K562 (cell line): ENCODE data around the gene PIP4K2A. TPM values are rescaled to one million over a fixed set of nuclear protein-coding genes. Genes with fewer than 3 reads are reported as not detected.

Experiments
- ATF7 ChIP-seq: fragments of 450-650 bp; IDR thresholded peaks from 2 replicates; pipeline ENCODE4 v1.7.1; 2014; ENCODE audit warnings: mild to moderate bottlenecking, moderate library complexity
- DDX20 ChIP-seq: fragments of 450-650 bp; IDR thresholded peaks from 2 replicates; pipeline ENCODE4 v1.6.1; 2016; ENCODE audit warnings: missing genetic modification characterization, low read depth, mild to moderate bottlenecking, missing compliant biosample characterization, moderate library complexity
- HCFC1 ChIP-seq: IDR thresholded peaks from 2 replicates; pipeline ENCODE4 v1.6.1; 2012; ENCODE audit warnings: low read depth, low read length, improper control_type of control experiment
- HDAC8 ChIP-seq: fragments of 450-650 bp; IDR thresholded peaks from 2 replicates; pipeline ENCODE4 v1.6.1; 2016; ENCODE audit warnings: mild to moderate bottlenecking, missing genetic modification characterization, moderate library complexity, missing compliant biosample characterization
- MAFF ChIP-seq: IDR thresholded peaks from 2 replicates; pipeline ENCODE4 v1.6.1; 2012; ENCODE audit warnings: low read length, improper control_type of control experiment
- NCOA2 ChIP-seq, 2 experiments: fragments of 450-650 bp; IDR thresholded peaks; 2 replicates each; pipeline ENCODE4 v1.6.1; 2018; ENCODE audit warnings: mild to moderate bottlenecking in 2 of 2, moderate library complexity in 1 of 2; ENCODE audit not compliant: partially characterized antibody in 2 of 2
- PHF8 ChIP-seq: fragments of 200-600 bp; sonication (generic); IDR thresholded peaks from 2 replicates; pipeline ENCODE4 v1.6.1; 2012; ENCODE audit warnings: mixed run types, mild to moderate bottlenecking, inconsistent platforms, low read length, moderate library complexity, borderline replicate concordance
- RB1 ChIP-seq: fragments of 450-650 bp; IDR thresholded peaks from 2 replicates; pipeline ENCODE4 v1.6.1; 2017; ENCODE audit warnings: low read depth, mild to moderate bottlenecking
- SOX6 ChIP-seq: fragments of 450-650 bp; IDR thresholded peaks from 2 replicates; pipeline ENCODE4 v1.6.1; 2014; ENCODE audit warnings: mild to moderate bottlenecking
- TAF15 ChIP-seq: fragments of 200-400 bp; formaldehyde crosslinking; IDR thresholded peaks from 2 replicates; pipeline ENCODE4 v1.6.1; 2017; ENCODE audit warnings: mild to moderate bottlenecking, low read depth, low read length, moderate library complexity
- ZEB2 ChIP-seq: fragments of 450-650 bp; IDR thresholded peaks from 2 replicates; pipeline ENCODE4 v1.6.1; 2016
- ZNF12 ChIP-seq: sonication (generic); formaldehyde crosslinking; IDR thresholded peaks from 2 replicates; pipeline ENCODE4 v1.4.0; 2020; ENCODE audit warnings: mild to moderate bottlenecking, missing genetic modification reagents
- ZNF282 ChIP-seq: sonication (generic); formaldehyde crosslinking; IDR thresholded peaks from 2 replicates; pipeline ENCODE4 v1.8.1; 2023; ENCODE audit warnings: missing genetic modification reagents
- ZNF589 ChIP-seq: fragments of 200-800 bp; sonication (Bioruptor generic); IDR thresholded peaks from 2 replicates; pipeline ENCODE4 v1.6.1; 2016; ENCODE audit warnings: low read depth, missing genetic modification characterization, missing compliant biosample characterization
- polyA plus RNA-seq, 8 experiments: library from polyadenylated mRNA; depleted of rRNA in 4 of 8; stranded (reverse) in 5 of 8; unstranded in 3 of 8; fragments of >200 nt; fragmentation: Nextera tagmentation in 2 of 8; fragmentation: Illumina TruSeq in 1 of 8; extraction: Ambion mirVana in 2 of 8; extraction: Trizol in 1 of 8; gene quantifications; 2 replicates each; pipeline versions ENCODE4 v1.2.1 to v1.2.3, GENCODE V29; 2011 to 2014; ENCODE audit warnings: inconsistent platforms in 1 of 8, missing spikeins in 1 of 8
- total RNA-seq, 7 experiments: library from RNA; depleted of rRNA in 6 of 7; stranded (reverse); fragments of >200 nt in 6 of 7; fragmentation: Illumina TruSeq in 2 of 7; extraction: Trizol in 2 of 7; gene quantifications; 2 replicates each; pipeline versions ENCODE4 v1.2.1 to v1.2.3, GENCODE V29; 2011 to 2021; ENCODE audit warnings: low replicate concordance in 1 of 7
- TF ChIP-seq, protein P1 (sequence below), 2 experiments: IDR thresholded peaks; 2 replicates each; pipeline ENCODE4 v1.6.1; 2011; ENCODE audit warnings: borderline replicate concordance in 1 of 2, control low read depth in 1 of 2, low read depth in 1 of 2, low read length in 1 of 2, mild to moderate bottlenecking in 1 of 2, mixed read lengths in 1 of 2, moderate library complexity in 1 of 2; ENCODE audit not compliant: insufficient read depth in 1 of 2, insufficient read length in 1 of 2, poor library complexity in 1 of 2, severe bottlenecking in 1 of 2; ENCODE audit errors: extremely low read depth in 1 of 2
- TF ChIP-seq, protein P2 (sequence below): sonication (generic); formaldehyde crosslinking; IDR thresholded peaks from 2 replicates; pipeline ENCODE4 v1.9.0; 2022; ENCODE audit warnings: mild to moderate bottlenecking, missing genetic modification reagents
- TF ChIP-seq, protein P3 (sequence below): sonication (generic); formaldehyde crosslinking; IDR thresholded peaks from 2 replicates; pipeline ENCODE4 v1.8.1; 2022; ENCODE audit warnings: missing genetic modification reagents
- TF ChIP-seq, protein P4 (sequence below): fragments of 200-400 bp; formaldehyde crosslinking; IDR thresholded peaks from 2 replicates; pipeline ENCODE4 v1.6.1; 2017; ENCODE audit warnings: mild to moderate bottlenecking, low read depth, low read length, moderate library complexity
- TF ChIP-seq, protein P5 (sequence below), 3 experiments: fragments of 200-800 bp in 1 of 3; fragments of 250-450 bp in 1 of 3; fragments of 450-650 bp in 1 of 3; sonication (Bioruptor Pico) in 1 of 3; sonication (Bioruptor generic) in 1 of 3; formaldehyde crosslinking in 1 of 3; IDR thresholded peaks; 2 replicates each; pipeline versions ENCODE4 v1.6.1 to v1.8.0; 2016 to 2022; ENCODE audit warnings: mild to moderate bottlenecking in 2 of 3, missing genetic modification characterization in 2 of 3, missing compliant biosample characterization in 1 of 3, moderate library complexity in 1 of 3

Gene PIP4K2A
- total and polyA plus RNA-seq, 9 of the 15 experiments (the other 6 are each of a cell fraction or from before 2014, with no cell fraction given), result 35.6 to 117 (median 71.9) TPM

DNA sequence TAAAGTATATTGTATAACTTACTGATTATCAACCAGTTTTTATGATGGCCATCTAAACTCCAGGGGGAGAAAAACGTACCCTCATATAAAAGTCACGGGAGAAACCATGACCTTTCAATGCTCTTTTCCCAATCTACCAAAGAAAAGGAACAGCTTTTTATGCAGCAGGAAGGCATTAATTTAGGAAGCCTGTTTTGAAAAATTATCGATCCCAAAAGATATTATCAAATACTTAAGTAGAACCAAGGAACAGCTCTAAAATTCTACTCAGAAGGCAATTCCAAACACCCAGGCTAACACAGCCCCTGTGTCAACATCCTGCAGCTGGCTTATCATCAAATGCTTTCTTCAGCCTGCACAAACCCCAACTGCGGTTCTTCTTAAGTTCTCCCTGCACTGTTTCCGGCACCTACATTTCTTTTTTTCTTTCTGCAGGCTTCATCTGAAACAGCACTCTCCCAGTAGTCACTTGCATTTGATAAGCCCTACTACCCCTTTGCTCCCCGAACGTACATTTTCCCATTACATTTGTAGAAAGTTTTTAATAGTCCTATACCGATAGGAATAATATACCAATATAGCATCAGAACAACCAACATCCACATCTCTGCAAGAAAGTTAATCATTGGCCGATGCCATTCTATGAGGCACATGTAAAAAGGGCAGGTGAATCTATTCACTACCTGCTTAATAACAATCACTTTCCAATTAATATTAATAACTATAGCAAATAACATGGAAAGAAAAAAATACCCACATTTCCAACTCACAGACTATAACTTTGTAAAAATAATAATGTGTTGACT is 47.9 kb downstream of the PIP4K2A start (continued):
- TF ChIP-seq, protein P1, sequence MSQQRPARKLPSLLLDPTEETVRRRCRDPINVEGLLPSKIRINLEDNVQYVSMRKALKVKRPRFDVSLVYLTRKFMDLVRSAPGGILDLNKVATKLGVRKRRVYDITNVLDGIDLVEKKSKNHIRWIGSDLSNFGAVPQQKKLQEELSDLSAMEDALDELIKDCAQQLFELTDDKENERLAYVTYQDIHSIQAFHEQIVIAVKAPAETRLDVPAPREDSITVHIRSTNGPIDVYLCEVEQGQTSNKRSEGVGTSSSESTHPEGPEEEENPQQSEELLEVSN (IDR thresholded peaks at IDR 0.05; ENCODE audit: borderline replicate concordance in 1 of 2, extremely low read depth in 1 of 2, insufficient read depth in 1 of 2, insufficient read length in 1 of 2, low read depth in 1 of 2, low read length in 1 of 2, poor library complexity in 1 of 2, severe bottlenecking in 1 of 2), result no peak
- TF ChIP-seq DDX20 (tag) (no peak), ZNF12 (no peak), ATF7 (0 out of 2 replicates have a peak, but pooled peaks have one; percentile 17), HCFC1 (no peak), MAFF (no peak), ZEB2 (peak; percentile 49; the same call in 1 of the 2 replicates), RB1 (no peak), PHF8 (no peak), SOX6 (0 out of 2 replicates have a peak, but pooled peaks have one; percentile 26), TAF15 (no peak), ZNF589 (CRISPR knock-in tag) (no peak), NCOA2 (IDR thresholded peaks at IDR 0.05; ENCODE audit: partially characterized antibody in 2 of 2) (no peak), HDAC8 (tag) (no peak), ZNF282 (CRISPR knock-in tag) (no peak)
- TF ChIP-seq, protein P2, sequence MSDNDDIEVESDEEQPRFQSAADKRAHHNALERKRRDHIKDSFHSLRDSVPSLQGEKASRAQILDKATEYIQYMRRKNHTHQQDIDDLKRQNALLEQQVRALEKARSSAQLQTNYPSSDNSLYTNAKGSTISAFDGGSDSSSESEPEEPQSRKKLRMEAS (CRISPR knock-in tag), result no peak
- TF ChIP-seq, protein P3, sequence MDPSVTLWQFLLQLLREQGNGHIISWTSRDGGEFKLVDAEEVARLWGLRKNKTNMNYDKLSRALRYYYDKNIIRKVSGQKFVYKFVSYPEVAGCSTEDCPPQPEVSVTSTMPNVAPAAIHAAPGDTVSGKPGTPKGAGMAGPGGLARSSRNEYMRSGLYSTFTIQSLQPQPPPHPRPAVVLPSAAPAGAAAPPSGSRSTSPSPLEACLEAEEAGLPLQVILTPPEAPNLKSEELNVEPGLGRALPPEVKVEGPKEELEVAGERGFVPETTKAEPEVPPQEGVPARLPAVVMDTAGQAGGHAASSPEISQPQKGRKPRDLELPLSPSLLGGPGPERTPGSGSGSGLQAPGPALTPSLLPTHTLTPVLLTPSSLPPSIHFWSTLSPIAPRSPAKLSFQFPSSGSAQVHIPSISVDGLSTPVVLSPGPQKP (CRISPR knock-in tag), result no peak
- TF ChIP-seq, protein P4, sequence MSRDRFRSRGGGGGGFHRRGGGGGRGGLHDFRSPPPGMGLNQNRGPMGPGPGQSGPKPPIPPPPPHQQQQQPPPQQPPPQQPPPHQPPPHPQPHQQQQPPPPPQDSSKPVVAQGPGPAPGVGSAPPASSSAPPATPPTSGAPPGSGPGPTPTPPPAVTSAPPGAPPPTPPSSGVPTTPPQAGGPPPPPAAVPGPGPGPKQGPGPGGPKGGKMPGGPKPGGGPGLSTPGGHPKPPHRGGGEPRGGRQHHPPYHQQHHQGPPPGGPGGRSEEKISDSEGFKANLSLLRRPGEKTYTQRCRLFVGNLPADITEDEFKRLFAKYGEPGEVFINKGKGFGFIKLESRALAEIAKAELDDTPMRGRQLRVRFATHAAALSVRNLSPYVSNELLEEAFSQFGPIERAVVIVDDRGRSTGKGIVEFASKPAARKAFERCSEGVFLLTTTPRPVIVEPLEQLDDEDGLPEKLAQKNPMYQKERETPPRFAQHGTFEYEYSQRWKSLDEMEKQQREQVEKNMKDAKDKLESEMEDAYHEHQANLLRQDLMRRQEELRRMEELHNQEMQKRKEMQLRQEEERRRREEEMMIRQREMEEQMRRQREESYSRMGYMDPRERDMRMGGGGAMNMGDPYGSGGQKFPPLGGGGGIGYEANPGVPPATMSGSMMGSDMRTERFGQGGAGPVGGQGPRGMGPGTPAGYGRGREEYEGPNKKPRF, result no peak
- TF ChIP-seq, protein P5, sequence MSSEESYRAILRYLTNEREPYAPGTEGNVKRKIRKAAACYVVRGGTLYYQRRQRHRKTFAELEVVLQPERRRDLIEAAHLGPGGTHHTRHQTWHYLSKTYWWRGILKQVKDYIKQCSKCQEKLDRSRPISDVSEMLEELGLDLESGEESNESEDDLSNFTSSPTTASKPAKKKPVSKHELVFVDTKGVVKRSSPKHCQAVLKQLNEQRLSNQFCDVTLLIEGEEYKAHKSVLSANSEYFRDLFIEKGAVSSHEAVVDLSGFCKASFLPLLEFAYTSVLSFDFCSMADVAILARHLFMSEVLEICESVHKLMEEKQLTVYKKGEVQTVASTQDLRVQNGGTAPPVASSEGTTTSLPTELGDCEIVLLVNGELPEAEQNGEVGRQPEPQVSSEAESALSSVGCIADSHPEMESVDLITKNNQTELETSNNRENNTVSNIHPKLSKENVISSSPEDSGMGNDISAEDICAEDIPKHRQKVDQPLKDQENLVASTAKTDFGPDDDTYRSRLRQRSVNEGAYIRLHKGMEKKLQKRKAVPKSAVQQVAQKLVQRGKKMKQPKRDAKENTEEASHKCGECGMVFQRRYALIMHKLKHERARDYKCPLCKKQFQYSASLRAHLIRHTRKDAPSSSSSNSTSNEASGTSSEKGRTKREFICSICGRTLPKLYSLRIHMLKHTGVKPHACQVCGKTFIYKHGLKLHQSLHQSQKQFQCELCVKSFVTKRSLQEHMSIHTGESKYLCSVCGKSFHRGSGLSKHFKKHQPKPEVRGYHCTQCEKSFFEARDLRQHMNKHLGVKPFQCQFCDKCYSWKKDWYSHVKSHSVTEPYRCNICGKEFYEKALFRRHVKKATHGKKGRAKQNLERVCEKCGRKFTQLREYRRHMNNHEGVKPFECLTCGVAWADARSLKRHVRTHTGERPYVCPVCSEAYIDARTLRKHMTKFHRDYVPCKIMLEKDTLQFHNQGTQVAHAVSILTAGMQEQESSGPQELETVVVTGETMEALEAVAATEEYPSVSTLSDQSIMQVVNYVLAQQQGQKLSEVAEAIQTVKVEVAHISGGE (CRISPR knock-in tag; IDR thresholded peaks at IDR 0.05), result no peak
